HG03521 (cell line): ENCODE data around the gene RNASE8.

Experiments used
- ATAC-seq: cut with Tn5 transposase; IDR thresholded peaks from one replicate; pipeline ENCODE4 v1.9.1; 2021; ENCODE audit warnings: mild to moderate bottlenecking, moderate library complexity; ENCODE audit not compliant: unreplicated experiment

Gene RNASE8

DNA sequence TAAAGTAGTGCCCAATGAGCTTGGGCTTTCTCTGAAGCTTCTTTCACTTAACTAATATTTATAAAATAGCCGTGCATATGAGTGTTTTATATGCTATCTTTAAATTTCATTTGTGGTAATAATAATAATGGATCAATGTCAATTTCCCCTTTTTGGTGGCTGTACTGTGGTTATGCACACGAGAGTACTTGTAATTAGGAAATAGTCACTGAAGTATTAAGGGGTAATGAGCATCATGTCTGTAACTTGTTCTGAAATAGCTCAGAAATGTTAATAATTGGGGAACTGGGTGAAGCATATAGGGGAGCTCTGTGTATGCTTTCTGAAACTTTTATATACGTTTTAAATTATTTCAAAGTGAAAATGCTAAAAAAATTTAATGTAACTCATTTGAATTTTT lies 7.0 kb upstream of the RNASE8 start:
- no peak for ATAC-seq

DNA sequence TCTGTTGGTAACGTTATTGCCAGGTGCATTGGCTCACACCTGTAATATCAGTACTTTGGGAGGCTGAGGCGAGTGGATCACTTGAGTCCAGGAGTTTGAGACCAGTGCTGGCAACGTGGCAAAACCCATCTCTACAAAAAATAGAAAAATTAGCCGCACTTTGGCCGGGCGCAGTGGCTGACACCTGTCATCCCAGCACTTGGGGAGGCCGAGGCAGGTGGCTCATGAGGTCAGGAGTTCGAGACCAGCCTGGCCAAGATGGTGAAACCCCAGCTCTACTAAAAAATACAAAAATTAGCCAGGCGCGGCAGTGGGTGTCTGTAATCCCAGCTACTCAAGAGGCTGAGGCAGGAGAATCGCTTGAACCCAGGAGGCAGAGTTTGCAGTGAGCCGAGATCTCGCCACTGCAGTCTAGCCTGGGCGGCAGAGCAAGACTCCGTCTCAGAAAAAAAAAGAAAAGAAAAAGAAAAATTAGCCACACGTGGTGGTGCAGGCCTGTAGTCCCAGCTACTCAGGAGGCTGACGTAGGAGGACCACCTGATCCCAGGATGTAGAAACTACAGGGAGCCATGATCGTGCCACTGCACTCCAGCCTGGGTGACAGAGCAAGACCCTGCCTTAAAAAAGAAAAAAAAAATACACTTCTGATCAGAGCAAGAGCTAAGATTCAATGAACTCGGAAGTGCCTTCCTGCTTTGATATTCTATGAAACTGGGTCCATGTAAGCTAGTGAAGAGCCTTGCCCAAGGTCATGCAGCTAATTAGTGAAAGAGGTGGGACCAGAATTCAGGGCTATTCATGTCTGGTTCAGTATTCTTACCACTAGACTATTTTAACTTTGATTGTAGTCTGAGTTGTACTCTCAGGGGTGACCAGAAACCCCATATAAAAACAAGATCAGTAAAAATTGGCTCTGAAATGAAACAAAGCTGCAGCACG lies 4.2 kb upstream of the RNASE8 start:
- no peak for ATAC-seq

DNA sequence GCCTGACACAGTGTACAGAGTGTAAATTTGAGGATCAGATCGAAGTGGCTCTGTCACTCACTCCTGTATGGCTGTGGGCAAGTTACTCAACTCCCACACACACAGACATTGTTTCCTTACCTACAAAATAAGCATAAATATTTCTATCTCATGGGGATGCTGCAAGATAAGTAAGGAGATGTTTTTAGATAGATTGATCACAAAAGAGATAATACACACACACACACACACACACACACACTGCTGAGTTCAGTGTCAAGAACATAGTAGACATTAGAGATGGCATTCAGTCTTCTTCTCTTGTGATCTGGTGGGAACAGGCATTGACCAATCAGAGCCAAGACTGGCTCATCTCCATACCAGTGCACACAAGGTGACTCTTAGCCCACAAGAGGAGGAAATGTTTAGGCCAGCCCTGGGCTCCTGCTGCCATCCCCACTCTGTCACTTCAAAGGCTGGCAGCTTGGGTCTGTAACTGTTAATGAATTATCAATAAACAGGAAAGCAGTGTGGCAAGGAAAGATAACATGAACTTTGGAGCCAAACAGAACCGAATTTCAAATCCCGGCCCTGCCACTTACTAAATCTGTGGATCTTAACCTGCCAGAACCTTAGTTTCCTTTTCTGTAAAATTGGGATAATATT lies 3.4 kb upstream of the RNASE8 start:
- ATAC-seq = no peak

DNA sequence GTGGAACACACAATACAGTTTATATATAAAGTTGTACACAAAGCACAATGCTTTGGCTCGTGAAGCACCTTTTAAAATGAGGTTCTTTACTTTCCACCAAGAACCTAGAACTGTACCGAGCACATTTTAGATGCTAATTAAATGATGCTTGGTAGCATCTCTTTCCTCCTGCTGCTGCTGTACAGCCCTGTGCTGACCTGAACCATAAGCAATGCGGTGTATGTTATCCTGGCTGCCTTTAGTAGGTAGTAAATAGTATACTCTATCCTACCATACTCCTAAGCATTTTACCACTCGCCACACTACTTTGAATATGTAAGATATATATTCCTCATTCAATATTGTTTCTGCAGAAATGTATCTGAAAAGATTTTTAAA lies 2.9 kb upstream of the RNASE8 start:
- no peak for ATAC-seq

DNA sequence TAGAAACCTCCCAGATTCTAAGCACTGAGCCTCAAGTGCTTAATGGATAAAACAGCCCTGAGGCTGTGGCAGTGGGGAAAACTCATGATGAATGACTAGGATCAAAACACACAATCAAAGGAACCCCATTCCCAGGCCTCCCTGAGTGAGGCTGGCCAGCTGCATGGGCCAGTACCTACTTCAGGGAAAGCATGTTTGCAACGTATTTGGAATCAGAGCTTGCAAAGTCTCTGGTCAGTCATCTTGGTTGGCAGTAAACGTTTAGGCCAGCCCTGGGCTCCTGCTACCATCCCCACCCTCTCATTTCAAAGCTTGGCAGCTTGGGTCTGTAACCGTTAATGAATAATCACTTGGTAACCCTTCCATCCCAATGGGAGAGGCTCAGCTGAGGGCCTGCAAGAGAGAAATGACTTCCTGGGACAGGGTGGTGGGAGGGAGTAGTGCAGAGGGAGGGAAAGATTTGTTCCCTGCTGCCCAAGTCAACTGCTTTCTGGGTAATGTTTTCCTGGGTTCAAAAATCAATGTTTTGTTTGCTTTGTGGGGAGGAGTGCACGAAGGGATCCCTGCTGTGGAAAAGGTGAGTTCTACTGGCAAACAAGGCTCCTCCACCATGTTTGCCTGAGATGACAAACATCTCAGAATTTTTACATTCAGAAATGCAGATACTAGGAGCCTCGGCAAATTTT lies 2.0 kb upstream of the RNASE8 start:
- no peak for ATAC-seq

DNA sequence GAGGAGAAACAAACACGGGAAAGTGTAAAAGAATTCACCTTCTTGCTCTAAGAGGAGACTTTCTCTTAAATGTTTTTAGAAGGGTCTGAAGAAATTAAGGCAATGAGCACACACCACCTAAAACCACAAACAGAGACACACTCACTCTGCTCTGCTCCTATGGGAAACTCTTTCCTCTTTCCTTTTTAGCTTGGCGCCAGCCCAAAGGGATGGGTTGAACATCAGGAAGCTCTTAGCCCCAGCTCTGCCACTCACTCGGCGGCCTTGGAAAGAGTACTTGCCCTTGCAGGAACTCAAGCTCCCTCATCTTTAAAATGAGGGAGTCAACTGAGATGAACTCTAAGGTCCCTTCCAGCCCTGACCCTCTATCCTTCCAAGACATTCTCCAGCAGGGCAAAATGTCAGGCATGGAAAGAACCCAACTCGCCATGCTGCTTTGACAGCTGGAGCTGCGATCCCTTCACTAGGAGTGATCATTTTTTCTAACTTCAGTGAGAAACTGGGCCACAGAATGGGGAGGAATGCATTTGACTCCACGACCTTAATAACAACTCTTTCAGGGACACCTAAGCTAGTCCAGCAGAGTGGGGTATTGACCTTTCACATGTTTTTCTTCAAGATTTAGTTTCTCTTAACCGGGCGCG lies 980 bp upstream of the RNASE8 start:
- ATAC-seq = no peak

DNA sequence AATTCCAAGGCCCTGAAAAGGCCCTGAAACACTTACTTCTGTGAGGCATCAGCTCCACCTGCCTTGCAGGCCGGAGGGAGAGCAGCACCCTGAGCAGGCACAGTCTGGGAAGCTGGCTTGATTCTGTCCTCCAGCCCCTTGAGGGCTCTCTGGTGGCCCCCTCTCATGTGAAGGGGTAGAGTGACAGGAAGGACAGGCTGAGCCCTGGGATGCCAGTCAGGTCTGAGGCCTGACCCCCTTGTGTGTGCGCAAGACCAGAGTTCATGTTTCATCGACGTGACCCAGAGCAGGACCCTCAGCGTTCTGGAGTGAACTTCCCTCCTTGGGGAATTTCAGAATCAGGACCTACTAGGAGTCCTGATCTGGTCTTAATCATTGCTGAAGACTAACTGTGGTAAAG lies 1.3 kb downstream of the RNASE8 start:
- no peak for ATAC-seq

DNA sequence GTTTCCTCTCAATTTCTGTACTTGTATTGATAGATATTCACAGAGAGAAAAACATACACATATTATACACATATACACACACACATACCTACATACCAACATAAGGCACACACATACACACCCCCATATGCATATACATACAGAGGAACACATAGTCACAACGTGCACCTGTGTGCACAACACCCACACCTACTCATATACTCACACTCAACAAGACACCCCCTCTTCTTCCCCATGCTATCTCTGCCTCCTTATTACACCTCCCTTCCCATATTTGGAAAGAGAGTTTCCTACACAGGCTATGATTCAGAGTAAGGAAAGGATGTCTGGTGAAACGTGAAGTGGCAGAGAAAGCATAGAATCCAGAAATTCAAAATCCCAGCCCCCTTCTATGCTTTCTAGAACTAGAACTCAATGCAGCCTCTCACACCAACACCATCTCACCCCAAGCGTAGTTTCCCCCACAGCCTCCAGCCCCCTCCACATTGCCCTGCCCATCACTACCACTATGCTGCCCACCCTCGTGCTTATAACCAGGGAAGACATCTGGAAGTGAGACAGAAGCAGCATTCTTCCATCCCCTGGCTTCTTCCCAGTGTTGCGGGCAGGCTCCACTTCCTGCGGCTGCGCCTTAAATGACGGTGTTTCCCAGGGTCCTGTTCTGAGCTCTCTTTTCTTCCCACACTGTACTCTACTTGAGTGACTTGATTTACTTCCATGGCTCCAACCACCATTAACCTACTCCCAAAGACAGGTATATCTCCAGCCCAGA lies 2.4 kb downstream of the RNASE8 start:
- no peak for ATAC-seq

DNA sequence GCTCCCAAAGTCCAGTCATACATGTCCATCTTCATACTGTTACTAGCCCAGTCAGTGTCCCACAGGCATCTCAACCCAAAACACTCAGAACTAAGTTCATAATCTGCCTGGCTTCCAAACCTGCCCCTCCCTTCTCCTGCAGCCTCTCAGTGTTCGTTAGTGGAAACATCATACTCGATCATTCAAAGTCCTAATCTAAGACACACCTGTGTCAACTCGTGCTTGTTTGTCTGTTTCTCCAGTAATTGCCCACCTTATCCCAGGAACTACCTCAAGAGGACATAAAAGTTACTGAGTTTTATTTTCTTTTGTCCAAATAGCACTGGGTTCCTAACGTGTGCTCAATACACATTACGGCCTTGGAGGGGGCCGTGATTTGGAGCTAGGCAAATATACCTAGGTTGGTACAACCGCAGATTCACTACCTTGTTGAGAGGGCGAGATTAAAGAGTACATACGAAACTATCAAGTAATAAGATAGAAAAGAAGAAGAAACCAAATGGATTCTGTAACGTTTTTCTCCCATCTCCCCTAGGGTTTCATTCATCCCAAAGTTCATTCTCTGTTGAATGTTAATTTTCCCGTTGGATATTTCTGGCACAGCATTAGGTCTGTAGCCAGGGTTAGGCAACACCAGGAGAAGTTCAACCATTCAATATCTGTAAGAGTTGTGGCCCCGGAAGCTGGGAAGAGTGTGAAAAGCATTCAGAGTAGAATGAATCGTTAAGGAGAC lies 3.2 kb downstream of the RNASE8 start:
- ATAC-seq = no peak

DNA sequence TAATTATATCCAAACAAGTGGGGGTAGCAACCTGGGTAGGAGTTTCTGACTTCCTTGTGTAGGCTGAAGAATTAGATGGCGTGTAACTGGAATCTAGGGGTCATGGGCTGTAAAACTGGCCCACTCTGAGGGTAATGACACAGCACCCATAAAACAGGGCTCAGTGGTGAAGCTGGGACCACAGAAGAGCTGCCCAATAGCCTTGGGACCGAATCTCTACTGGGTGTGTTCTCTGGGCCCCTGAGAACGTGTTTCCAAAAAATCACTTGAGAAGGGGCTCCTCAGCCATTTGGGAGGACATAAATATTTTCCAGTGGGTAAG lies 3.7 kb downstream of the RNASE8 start:
- no peak for ATAC-seq

DNA sequence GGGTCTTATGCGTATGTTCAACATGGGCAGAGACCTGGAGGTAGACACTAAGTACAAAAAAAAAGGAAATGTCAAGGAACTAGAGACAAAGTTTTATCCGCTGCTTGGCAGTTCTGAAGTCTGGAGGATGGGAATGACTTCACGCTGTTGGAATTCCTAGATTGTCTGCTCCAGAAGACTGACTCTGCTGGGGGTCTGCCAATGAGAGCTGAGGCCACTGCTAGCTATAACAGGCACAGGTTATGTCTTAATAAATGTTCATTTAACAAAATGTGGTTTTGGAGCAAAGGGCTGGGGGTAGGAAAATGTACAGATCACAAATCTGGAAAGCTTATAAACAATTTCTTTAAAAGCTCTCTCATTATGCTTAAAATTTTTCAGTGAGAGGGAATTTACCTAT lies 5.9 kb downstream of the RNASE8 start:
- no peak for ATAC-seq

DNA sequence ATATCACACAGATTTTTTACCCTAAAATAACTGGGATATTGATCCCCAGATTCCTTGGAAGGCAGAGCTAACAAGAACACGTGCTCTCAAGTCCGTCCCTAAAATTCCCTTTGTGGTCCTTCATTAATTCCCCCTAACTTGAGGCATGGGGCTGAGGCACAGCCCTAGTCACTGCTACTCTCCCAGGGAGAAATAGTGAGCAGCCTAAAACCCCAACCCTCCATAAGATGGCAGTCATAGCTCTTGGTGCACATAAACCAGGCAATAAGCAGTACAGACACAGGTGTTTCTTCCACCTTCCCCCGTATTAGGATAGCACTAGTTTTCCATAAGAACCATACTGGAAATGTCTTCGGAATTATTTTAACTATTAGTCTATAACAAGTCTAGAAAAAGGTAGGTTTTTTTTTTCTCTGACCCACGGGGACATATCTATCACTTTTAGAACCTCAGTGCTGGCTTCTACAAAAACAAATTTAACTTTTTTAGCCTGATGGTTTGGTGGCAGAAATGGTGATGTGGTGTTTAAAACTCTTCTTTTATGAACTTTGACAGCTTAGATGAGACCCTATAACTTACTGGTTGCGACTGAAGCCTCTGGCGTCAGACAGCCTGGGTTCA lies 9.4 kb downstream of the RNASE8 start:
- ATAC-seq = no peak

DNA sequence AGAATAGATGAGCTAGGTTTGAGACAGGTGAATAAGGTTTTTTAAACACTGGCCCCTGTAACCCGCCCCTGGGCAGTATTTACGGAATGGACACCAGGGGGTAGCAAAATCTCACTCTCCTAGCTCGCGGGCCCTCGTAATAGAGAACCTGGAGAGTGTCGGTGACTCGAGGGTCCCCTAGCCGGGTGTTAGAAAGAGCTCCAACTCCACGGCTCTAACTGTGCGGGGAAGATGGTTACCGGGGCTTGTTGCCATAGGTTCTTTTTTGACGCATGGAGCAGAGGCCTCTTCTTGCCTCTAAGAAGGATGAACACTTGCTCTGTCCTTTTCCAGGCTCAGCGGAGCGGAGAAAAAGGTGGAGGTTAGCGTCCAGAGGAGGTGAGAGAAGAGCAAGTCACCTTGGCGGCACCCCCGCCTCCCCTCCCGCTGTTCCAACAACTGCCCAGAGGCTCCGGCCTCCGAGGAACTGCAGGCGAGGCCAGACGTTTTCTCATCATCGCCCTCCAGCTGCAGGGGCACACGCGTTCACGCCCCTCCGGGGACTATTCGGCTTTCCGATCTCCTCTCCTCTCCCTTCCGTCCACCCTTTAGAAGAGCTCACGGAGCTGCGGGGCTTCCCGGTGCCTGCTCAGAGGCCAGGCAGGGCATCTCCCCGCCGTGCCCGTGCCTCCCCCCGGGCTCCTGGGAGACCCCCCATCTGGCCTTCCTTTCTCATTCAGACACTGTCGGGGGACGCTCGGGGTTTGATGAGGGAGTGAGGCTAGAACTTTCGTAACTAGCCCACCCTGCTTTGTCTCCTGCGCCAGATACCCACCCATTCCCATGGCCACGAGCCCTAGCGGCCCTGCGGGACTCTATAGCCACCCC lies 11.1 kb downstream of the RNASE8 start:
- no peak for ATAC-seq

DNA sequence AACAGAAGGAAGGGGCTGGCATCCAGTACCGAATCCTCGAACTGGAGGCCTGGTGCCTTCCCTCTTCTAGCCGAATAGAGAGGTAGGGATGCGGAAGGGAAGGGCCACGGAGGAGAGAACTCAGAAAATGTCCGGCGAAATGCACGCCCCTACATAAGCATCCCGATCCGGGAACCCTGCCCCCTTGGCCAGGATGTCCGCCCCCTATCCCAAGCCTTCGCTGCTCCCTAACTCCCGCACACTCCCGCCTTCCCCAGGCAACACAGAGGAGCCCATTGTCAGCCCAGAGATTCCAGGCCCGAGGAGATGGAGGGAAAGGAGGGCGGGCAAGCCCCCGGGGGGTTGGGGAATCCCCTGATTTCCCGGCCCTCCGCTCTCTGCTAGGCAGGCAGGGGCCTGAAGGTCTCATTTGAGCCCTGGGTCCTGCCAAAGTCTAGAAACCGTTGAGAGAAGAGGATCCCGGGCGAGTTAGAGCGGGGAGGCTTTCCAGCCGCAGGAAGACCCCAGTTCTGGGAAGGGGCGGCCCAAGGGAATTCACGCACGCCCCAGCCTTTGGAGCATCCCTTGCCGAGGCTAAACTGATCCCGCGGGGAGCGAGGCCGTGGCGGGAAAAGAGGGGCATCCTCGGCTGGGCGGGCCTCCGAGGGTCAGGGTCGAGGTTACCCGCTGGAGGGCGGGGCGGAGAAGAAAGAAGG lies 11.9 kb downstream of the RNASE8 start:
- ATAC-seq = no peak

DNA sequence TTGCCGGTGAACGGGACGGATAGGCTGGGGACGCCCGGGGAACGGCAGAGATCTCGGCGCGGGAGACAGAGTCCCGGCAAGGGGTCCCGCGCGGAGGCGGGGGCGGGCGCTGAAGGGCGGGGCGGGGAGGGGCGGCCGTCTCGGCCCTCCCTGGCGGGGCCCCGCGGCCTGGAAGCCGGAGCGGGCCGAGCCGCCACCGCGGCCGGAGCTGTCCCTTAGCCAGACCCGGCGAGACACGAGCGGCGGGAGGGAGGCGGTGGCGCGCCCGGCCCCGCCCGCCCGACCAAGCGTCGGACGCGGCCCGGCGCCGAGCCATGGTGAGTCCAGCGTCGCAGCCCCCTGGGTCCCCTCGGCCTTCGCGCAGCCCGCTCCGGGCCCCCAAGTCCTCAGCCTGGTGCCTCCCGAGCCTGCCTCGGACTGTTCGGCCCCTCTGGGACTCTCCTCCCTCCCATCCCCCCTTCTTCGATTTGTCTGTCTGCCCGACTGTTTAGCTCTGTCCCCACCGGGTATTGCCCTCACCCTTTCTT lies 12.5 kb downstream of the RNASE8 start, which contains the start of gene ARHGEF40:
TSS of gene ARHGEF40 (plus strand) at position 222 of the 527 bp plus-strand sequence. CDS start at position 315, 93 bp downstream.
- ATAC-seq = no peak

DNA sequence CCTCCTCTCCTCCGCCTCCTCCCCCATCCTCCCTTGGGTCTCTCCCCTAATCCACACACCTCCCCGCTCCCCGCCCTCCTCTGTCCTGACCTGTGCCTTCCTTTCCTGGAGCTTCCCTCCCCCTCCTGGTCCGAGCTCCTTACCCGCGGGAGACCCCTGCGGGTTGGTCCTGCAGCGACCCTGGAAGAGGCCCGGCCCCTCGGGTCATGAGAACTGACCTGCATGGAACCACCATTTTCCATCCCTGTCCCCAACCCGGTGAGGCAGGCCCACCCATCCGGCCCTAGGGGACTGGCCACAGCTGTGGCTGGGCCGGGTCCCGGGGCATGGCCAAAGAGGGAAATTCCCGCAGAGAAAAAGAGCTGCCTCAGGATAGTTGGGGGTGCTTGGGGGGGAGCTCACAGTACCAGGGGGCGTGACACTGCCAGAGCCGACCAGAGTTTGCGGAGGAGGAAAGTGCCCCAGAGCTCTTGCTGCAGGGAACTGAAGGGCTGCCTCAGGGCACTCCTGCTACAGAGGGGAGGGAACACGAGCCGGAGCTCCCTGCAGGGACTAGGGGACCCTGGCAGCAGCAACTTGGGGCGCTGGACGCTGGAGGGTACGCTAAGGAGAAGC lies 13.1 kb downstream of the RNASE8 start:
- peak; percentile 6 for ATAC-seq
